ENCODE measurements around the gene IPO9. TPM values are rescaled to one million over a fixed set of nuclear protein-coding genes. Genes with fewer than 3 reads are reported as not detected.

The IPO9 gene
- total RNA-seq, 2 experiments from 2014 or later, result 64.6 to 67.5 TPM

DNA sequence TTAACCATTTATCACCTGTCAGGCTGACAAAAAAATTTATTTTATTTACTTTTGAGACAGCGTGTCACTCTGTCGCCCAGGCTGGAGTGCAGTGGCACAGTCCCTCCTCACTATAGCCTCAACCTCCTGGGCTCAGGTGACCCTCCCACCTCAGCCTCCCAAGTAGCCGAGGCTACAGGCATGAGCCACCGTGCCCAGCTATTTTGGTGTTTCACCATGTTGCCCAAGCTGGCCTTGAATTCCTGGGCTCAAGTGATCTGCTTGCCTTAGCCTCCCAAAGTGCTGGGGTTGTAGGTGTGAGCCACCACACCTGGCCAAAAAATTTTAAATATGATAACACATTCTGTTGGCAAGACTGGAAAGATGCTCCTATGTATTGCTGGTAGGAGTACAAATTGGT lies 11.1 kb downstream of the IPO9 start:
- no peak overlapping the region for H3K27ac Mint-ChIP-seq
- H3K27me3 Mint-ChIP-seq, result no peaks in the 10 kb centered on the region
- ChIA-PET POLR2A (interaction anchor here (0.9 to 1.1 kb wide), 2 partner anchors 10 to 11 kb away, joined by 3 to 4 read pairs; partner anchors contain the start of gene IPO9), CTCF (no interaction called here)
- TF ChIP-seq, protein P1, sequence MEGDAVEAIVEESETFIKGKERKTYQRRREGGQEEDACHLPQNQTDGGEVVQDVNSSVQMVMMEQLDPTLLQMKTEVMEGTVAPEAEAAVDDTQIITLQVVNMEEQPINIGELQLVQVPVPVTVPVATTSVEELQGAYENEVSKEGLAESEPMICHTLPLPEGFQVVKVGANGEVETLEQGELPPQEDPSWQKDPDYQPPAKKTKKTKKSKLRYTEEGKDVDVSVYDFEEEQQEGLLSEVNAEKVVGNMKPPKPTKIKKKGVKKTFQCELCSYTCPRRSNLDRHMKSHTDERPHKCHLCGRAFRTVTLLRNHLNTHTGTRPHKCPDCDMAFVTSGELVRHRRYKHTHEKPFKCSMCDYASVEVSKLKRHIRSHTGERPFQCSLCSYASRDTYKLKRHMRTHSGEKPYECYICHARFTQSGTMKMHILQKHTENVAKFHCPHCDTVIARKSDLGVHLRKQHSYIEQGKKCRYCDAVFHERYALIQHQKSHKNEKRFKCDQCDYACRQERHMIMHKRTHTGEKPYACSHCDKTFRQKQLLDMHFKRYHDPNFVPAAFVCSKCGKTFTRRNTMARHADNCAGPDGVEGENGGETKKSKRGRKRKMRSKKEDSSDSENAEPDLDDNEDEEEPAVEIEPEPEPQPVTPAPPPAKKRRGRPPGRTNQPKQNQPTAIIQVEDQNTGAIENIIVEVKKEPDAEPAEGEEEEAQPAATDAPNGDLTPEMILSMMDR (IDR thresholded peaks at IDR 0.05), result no peak
- H3K4me3 Mint-ChIP-seq, result no peak overlapping the region
- H3K36me3 Mint-ChIP-seq (ENCODE audit: low read depth), result peaks cover 24% of the 10 kb centered on the region
- H3K9me3 Mint-ChIP-seq, result no peaks in the 10 kb centered on the region
- DNase-seq (no peak), ATAC-seq (no peak)
- H3K4me1 Mint-ChIP-seq (ENCODE audit: low read depth), result peaks cover 43% of the 10 kb centered on the region
- intact Hi-C loops (cut with micrococcal nuclease), result no loop called here

DNA sequence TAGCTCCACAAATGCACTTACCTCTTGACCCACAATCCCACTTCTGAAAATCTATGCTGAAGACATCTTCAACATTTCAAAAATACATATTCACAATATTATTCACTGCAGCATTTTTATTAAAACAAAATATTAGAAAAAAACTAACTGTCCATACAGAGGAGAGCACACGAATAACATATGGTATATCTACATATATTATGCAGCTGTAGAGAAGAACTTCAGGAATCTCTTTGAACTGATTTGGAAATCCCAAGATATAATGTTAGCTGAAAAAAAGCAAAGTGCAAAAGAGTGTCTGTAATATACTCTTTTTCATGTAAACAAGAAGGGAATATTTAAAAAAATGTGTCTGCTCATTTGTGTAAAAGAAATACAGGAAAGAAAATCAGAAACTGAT lies 11.5 kb downstream of the IPO9 start:
- Mint-ChIP-seq H3K4me3 (no peak overlapping the region), H3K27me3 (no peaks in the 10 kb centered on the region), H3K27ac (no peak overlapping the region), H3K9me3 (no peaks in the 10 kb centered on the region), H3K4me1 (ENCODE audit: low read depth) (peaks cover 42% of the 10 kb centered on the region), H3K36me3 (ENCODE audit: low read depth) (peaks cover 21% of the 10 kb centered on the region)
- CTCF ChIA-PET, result interaction anchor here (3.7 kb wide), 1 partner anchor 11 kb away, joined by 13 read pairs; the partner anchor contains the start of gene IPO9
- DNase-seq (no peak), ATAC-seq (no peak)
- POLR2A ChIA-PET, result interaction anchor here (0.9 to 1.1 kb wide), 2 partner anchors 10 to 12 kb away, joined by 3 to 4 read pairs; partner anchors contain the start of gene IPO9
- TF ChIP-seq, protein P1 (IDR thresholded peaks at IDR 0.05), result no peak
- intact Hi-C loops (cut with micrococcal nuclease), result no loop called here

GRCh38 chr1:201841265-201841912 lies 12.4 kb downstream of the IPO9 start:
- no peak for DNase-seq
- H3K27me3 Mint-ChIP-seq, result no peaks in the 10 kb centered on the region
- ATAC-seq, result no peak
- H3K36me3 Mint-ChIP-seq (ENCODE audit: low read depth), result peaks cover 18% of the 10 kb centered on the region
- no peaks in the 10 kb centered on the region for H3K9me3 Mint-ChIP-seq
- TF ChIP-seq, protein P1 (IDR thresholded peaks at IDR 0.05), result no peak
- peaks cover 42% of the 10 kb centered on the region for H3K4me1 Mint-ChIP-seq (ENCODE audit: low read depth)
- intact Hi-C loops (cut with micrococcal nuclease), result no loop called here
- POLR2A ChIA-PET, result no interaction called here
- CTCF ChIA-PET, result interaction anchor here (1.6 to 3.7 kb wide), 3 partner anchors 12 to 158 kb away, joined by 4 to 13 read pairs (median 7); partner anchors contain the start of gene IPO9
- no peak overlapping the region for H3K4me3 Mint-ChIP-seq
- no peak overlapping the region for H3K27ac Mint-ChIP-seq

DNA sequence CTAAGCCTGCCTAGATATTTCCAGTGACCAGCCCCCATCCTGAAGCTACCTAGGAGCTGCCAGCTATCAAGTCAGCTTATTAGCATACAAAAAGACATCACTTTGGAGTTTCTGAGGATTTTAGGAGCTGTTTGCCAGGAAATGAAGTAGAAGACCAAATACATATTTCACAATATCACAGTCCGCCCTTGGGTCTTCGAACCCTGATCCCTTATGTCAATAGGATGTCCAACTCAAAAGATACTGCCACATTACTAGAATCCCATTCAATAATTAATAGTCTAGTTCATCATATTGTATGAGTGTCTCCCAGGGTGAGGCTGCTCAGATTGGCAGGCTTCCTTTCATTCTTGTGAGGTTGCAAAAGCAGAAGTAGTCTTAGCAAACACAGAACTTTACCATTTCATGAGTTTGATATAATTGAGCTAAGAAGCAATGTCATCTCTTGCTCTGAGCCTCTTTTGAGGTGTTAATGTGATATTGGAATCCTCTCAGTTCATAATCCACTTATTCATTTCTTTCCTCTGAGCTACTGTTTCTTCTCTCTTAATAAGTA lies 13.6 kb downstream of the IPO9 start:
- no peaks in the 10 kb centered on the region for H3K27me3 Mint-ChIP-seq
- H3K4me1 Mint-ChIP-seq (ENCODE audit: low read depth), result peaks cover 31% of the 10 kb centered on the region
- no peaks in the 10 kb centered on the region for H3K9me3 Mint-ChIP-seq
- no peak overlapping the region for H3K4me3 Mint-ChIP-seq
- ChIA-PET CTCF (interaction anchor here (1.2 to 3.7 kb wide), 5 partner anchors 13 to 157 kb away, joined by 3 to 13 read pairs (median 5); partner anchors contain the start of gene IPO9), POLR2A (interaction anchor here (0.6 kb wide), 1 partner anchor 1006 kb away, joined by 3 read pairs; no protein-coding TSS in a partner anchor)
- no peak overlapping the region for H3K27ac Mint-ChIP-seq
- intact Hi-C loops (cut with micrococcal nuclease), result no loop called here
- peaks cover 11% of the 10 kb centered on the region for H3K36me3 Mint-ChIP-seq (ENCODE audit: low read depth)
- DNase-seq (no peak), ATAC-seq (no peak)
- TF ChIP-seq, protein P1 (IDR thresholded peaks at IDR 0.05), result no peak

All from activated CD8-positive, alpha-beta T cell treated with anti-CD3 and anti-CD28 coated beads for 36 hours (primary cell).